Measurements from ENCODE around the gene DHCR7.

Gene DHCR7

GRCh38 chr11:71384561-71384960 is 63.6 kb downstream of the DHCR7 start:
- no peak for DNase-seq (ENCODE audit: low spot score)
- TF ChIP-seq CTCF (IDR thresholded peaks at IDR 0.05; ENCODE audit: borderline replicate concordance, control extremely low read depth, extremely low read depth, insufficient read depth, missing control alignments): no peak
- in situ Hi-C loops (cut with MboI; ENCODE audit: low sequenced_read_pairs, unreplicated experiment): no loop called here
